ENCODE results near the gene CDH13. TPM values are rescaled to one million over a fixed set of nuclear protein-coding genes. Genes with fewer than 3 reads are reported as not detected.

The CDH13 gene
- total and polyA plus RNA-seq, 9 of the 15 experiments (the other 6 are each of a cell fraction or from before 2014, with no cell fraction given): 0.03 TPM; not detected in 8

DNA sequence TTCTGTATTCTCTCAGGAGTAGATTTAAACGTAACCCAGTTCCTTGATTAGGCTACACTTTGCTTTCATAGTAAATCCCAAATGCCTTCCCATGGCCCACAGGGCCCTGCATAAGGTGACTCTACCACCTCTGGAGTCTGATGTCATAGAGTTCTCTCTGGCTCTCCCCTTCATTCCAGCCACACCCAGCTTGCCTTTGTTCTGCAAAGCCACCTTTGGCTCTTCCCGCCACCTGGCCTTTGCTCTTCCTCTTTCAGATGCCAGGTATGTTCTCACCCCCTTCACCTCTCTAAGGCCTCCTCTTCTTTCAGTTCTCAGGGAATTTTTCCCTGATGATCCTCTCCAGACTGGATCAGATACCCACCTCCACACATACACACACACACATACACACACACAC, 1039.7 kb downstream of the CDH13 start:
- intact Hi-C loops (cut with micrococcal nuclease): no loop called here
- H3K4me2 ChIP-seq (ENCODE audit: insufficient read depth, low read length): no peak overlapping the region
- H3K4me1 ChIP-seq (replicated peaks in 1 of 2; ENCODE audit: control insufficient read depth in 2 of 2, insufficient read depth in 2 of 2, low read length in 2 of 2): no peaks in the 10 kb centered on the region
- ATAC-seq (no peak), FAIRE-seq (no peak), DNase-seq (ENCODE audit: extremely low read depth in 1 of 4, low spot score in 3 of 4) (no peak)
- H4K20me1 ChIP-seq (replicated peaks; ENCODE audit: control insufficient read depth, insufficient read depth, low read length): no peaks in the 10 kb centered on the region
- H3K9ac ChIP-seq (ENCODE audit: insufficient read depth in 1 of 2, low read depth in 2 of 2, low read length in 2 of 2): no peak overlapping the region
- no peak overlapping the region for H3K4me3 ChIP-seq
- POLR2A ChIA-PET: no interaction called here
- no peaks in the 10 kb centered on the region for H3K9me1 ChIP-seq (ENCODE audit: control insufficient read depth, insufficient read depth, low read length)
- 3% methylated on average over 2 of the region's 2 CpGs for WGBS (ENCODE audit: insufficient coverage, low coverage, missing lambda C conversion rate)
- H3K36me3 ChIP-seq (ENCODE audit: control insufficient read depth, insufficient read depth, low read length): no peaks in the 10 kb centered on the region
- H2AFZ ChIP-seq (ENCODE audit: low read depth, low read length): no peak overlapping the region
- BruUV-seq (replicated peaks): no TSS peak
- no peaks in the 10 kb centered on the region for H3K79me2 ChIP-seq (ENCODE audit: control insufficient read depth, insufficient read depth, low read length)
- H3K27me3 ChIP-seq (ENCODE audit: control insufficient read depth in 2 of 2, insufficient read depth in 2 of 2, low read length in 2 of 2): no peaks in the 10 kb centered on the region
- no peak overlapping the region for H3K27ac ChIP-seq (ENCODE audit: extremely low read depth, low read depth, low read length)
- CTCF ChIA-PET (ENCODE audit: low intra/inter-chr PET ratio): no interaction called here
- in situ Hi-C loops (cut with MboI): no loop called here
- no peaks in the 10 kb centered on the region for H3K9me3 ChIP-seq (replicated peaks; ENCODE audit: control insufficient read depth, insufficient read depth, low read depth, low read length)
- TF ChIP-seq THRAP3 (IDR thresholded peaks at IDR 0.05; ENCODE audit: borderline replicate concordance): no peak
- TF ChIP-seq HDAC6 (IDR thresholded peaks at IDR 0.05; ENCODE audit: low read depth, low read length): no peak
- TF ChIP-seq, protein P1, sequence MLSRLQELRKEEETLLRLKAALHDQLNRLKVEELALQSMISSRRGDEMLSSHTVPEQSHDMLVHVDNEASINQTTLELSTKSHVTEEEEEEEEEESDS (CRISPR knock-in tag; IDR thresholded peaks at IDR 0.05): no peak
- no peak for TF ChIP-seq BRD4 (IDR thresholded peaks at IDR 0.05)
- TF ChIP-seq, protein P2, sequence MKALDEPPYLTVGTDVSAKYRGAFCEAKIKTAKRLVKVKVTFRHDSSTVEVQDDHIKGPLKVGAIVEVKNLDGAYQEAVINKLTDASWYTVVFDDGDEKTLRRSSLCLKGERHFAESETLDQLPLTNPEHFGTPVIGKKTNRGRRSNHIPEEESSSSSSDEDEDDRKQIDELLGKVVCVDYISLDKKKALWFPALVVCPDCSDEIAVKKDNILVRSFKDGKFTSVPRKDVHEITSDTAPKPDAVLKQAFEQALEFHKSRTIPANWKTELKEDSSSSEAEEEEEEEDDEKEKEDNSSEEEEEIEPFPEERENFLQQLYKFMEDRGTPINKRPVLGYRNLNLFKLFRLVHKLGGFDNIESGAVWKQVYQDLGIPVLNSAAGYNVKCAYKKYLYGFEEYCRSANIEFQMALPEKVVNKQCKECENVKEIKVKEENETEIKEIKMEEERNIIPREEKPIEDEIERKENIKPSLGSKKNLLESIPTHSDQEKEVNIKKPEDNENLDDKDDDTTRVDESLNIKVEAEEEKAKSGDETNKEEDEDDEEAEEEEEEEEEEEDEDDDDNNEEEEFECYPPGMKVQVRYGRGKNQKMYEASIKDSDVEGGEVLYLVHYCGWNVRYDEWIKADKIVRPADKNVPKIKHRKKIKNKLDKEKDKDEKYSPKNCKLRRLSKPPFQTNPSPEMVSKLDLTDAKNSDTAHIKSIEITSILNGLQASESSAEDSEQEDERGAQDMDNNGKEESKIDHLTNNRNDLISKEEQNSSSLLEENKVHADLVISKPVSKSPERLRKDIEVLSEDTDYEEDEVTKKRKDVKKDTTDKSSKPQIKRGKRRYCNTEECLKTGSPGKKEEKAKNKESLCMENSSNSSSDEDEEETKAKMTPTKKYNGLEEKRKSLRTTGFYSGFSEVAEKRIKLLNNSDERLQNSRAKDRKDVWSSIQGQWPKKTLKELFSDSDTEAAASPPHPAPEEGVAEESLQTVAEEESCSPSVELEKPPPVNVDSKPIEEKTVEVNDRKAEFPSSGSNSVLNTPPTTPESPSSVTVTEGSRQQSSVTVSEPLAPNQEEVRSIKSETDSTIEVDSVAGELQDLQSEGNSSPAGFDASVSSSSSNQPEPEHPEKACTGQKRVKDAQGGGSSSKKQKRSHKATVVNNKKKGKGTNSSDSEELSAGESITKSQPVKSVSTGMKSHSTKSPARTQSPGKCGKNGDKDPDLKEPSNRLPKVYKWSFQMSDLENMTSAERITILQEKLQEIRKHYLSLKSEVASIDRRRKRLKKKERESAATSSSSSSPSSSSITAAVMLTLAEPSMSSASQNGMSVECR (CRISPR knock-in tag; IDR thresholded peaks at IDR 0.05): no peak
- TF ChIP-seq, protein P3, sequence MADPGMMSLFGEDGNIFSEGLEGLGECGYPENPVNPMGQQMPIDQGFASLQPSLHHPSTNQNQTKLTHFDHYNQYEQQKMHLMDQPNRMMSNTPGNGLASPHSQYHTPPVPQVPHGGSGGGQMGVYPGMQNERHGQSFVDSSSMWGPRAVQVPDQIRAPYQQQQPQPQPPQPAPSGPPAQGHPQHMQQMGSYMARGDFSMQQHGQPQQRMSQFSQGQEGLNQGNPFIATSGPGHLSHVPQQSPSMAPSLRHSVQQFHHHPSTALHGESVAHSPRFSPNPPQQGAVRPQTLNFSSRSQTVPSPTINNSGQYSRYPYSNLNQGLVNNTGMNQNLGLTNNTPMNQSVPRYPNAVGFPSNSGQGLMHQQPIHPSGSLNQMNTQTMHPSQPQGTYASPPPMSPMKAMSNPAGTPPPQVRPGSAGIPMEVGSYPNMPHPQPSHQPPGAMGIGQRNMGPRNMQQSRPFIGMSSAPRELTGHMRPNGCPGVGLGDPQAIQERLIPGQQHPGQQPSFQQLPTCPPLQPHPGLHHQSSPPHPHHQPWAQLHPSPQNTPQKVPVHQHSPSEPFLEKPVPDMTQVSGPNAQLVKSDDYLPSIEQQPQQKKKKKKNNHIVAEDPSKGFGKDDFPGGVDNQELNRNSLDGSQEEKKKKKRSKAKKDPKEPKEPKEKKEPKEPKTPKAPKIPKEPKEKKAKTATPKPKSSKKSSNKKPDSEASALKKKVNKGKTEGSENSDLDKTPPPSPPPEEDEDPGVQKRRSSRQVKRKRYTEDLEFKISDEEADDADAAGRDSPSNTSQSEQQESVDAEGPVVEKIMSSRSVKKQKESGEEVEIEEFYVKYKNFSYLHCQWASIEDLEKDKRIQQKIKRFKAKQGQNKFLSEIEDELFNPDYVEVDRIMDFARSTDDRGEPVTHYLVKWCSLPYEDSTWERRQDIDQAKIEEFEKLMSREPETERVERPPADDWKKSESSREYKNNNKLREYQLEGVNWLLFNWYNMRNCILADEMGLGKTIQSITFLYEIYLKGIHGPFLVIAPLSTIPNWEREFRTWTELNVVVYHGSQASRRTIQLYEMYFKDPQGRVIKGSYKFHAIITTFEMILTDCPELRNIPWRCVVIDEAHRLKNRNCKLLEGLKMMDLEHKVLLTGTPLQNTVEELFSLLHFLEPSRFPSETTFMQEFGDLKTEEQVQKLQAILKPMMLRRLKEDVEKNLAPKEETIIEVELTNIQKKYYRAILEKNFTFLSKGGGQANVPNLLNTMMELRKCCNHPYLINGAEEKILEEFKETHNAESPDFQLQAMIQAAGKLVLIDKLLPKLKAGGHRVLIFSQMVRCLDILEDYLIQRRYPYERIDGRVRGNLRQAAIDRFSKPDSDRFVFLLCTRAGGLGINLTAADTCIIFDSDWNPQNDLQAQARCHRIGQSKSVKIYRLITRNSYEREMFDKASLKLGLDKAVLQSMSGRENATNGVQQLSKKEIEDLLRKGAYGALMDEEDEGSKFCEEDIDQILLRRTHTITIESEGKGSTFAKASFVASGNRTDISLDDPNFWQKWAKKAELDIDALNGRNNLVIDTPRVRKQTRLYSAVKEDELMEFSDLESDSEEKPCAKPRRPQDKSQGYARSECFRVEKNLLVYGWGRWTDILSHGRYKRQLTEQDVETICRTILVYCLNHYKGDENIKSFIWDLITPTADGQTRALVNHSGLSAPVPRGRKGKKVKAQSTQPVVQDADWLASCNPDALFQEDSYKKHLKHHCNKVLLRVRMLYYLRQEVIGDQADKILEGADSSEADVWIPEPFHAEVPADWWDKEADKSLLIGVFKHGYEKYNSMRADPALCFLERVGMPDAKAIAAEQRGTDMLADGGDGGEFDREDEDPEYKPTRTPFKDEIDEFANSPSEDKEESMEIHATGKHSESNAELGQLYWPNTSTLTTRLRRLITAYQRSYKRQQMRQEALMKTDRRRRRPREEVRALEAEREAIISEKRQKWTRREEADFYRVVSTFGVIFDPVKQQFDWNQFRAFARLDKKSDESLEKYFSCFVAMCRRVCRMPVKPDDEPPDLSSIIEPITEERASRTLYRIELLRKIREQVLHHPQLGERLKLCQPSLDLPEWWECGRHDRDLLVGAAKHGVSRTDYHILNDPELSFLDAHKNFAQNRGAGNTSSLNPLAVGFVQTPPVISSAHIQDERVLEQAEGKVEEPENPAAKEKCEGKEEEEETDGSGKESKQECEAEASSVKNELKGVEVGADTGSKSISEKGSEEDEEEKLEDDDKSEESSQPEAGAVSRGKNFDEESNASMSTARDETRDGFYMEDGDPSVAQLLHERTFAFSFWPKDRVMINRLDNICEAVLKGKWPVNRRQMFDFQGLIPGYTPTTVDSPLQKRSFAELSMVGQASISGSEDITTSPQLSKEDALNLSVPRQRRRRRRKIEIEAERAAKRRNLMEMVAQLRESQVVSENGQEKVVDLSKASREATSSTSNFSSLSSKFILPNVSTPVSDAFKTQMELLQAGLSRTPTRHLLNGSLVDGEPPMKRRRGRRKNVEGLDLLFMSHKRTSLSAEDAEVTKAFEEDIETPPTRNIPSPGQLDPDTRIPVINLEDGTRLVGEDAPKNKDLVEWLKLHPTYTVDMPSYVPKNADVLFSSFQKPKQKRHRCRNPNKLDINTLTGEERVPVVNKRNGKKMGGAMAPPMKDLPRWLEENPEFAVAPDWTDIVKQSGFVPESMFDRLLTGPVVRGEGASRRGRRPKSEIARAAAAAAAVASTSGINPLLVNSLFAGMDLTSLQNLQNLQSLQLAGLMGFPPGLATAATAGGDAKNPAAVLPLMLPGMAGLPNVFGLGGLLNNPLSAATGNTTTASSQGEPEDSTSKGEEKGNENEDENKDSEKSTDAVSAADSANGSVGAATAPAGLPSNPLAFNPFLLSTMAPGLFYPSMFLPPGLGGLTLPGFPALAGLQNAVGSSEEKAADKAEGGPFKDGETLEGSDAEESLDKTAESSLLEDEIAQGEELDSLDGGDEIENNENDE (IDR thresholded peaks at IDR 0.05; ENCODE audit: low read depth, low read length): no peak
- no peak for TF ChIP-seq GATAD2B (IDR thresholded peaks at IDR 0.05; ENCODE audit: borderline replicate concordance)

Measured in K562 (cell line).